HEK293 (cell line): ENCODE results near the gene SUSD6.
"Not testable (repeated sequence)": the region's sequence is repeated elsewhere in the genome, so short reads cannot be mapped to it uniquely, and the experiment has no call there.

ENCODE experiments used
- CTCF ChIA-PET: fragments of 350-600 bp; formaldehyde crosslinking; extraction: SDS; loops from one replicate; lab custom pipeline; 2021; ENCODE audit warnings: antibody characterized with exemption; lab: Yijun Ruan, JAX
- POLR2A ChIA-PET: fragments of 300-600 bp; formaldehyde crosslinking; extraction: SDS; loops from one replicate; lab custom pipeline; 2020; ENCODE audit warnings: antibody characterized with exemption, inconsistent platforms; lab: Yijun Ruan, JAX
- H3K27ac ChIP-seq: fragments of 200-500 bp; sonication (Bioruptor generic); 2 replicates; pipeline ENCODE4 v1.5.1; 2014; ENCODE audit warnings: low read depth, low read length, control low read depth, inconsistent platforms; ENCODE audit errors: extremely low read depth
- H3K36me3 ChIP-seq, 2 experiments: fragments of 200-500 bp in 1 of 2; sonication (Bioruptor generic) in 1 of 2; 1 replicate in 1 of 2; 2 replicates in 1 of 2; pipeline ENCODE4 v1.5.1; 2014 to 2017; ENCODE audit warnings: inconsistent platforms in 2 of 2, low read length in 2 of 2; ENCODE audit not compliant: control insufficient read depth in 2 of 2, insufficient read depth in 1 of 2
- H3K4me1 ChIP-seq: fragments of 200-500 bp; sonication (Bioruptor generic); 2 replicates; pipeline ENCODE4 v1.5.1; 2014; ENCODE audit warnings: mild to moderate bottlenecking, low read length, inconsistent platforms; ENCODE audit not compliant: control insufficient read depth, insufficient read depth
- H3K4me3 ChIP-seq: 2 replicates; pipeline ENCODE4 v1.5.1; 2011; ENCODE audit warnings: low read depth, mild to moderate bottlenecking, control low read depth, low read length, moderate library complexity
- H3K9me3 ChIP-seq: fragments of 200-500 bp; sonication (Bioruptor generic); 2 replicates; pipeline ENCODE4 v1.5.1; 2014; ENCODE audit warnings: low read depth, low read length, inconsistent platforms; ENCODE audit not compliant: control insufficient read depth, insufficient read depth
- GFI1B ChIP-seq: fragments of 450-650 bp; formaldehyde crosslinking; IDR thresholded peaks from 2 replicates; pipeline ENCODE4 v1.5.1; 2016; ENCODE audit warnings: missing biosample characterization, missing genetic modification characterization
- GLI4 ChIP-seq: fragments of 450-650 bp; formaldehyde crosslinking; IDR thresholded peaks from 2 replicates; pipeline ENCODE4 v1.5.1; 2016; ENCODE audit warnings: missing biosample characterization, missing genetic modification characterization
- KLF10 ChIP-seq: fragments of 450-650 bp; IDR thresholded peaks from 2 replicates; pipeline ENCODE4 v1.5.1; 2018; ENCODE audit warnings: missing biosample characterization, mild to moderate bottlenecking, missing genetic modification characterization
- PRDM1 ChIP-seq: fragments of 450-650 bp; formaldehyde crosslinking; IDR thresholded peaks from 2 replicates; pipeline ENCODE4; 2016; ENCODE audit warnings: missing biosample characterization, missing genetic modification characterization
- TRIM28 ChIP-seq: IDR thresholded peaks from 2 replicates; pipeline ENCODE4 v1.6.1; 2011; ENCODE audit warnings: low read length, control low read depth, borderline replicate concordance
- ZFP69B ChIP-seq: fragments of 450-650 bp; formaldehyde crosslinking; IDR thresholded peaks from 2 replicates; pipeline ENCODE4 v1.5.1; 2016; ENCODE audit warnings: missing biosample characterization, missing genetic modification characterization
- ZIC2 ChIP-seq: fragments of 450-650 bp; formaldehyde crosslinking; IDR thresholded peaks from 2 replicates; pipeline ENCODE4 v1.5.1; 2016; ENCODE audit warnings: missing biosample characterization, missing genetic modification characterization
- ZNF140 ChIP-seq: fragments of 450-650 bp; formaldehyde crosslinking; IDR thresholded peaks from 2 replicates; pipeline ENCODE4 v1.5.1; 2016; ENCODE audit warnings: missing biosample characterization, missing genetic modification characterization
- ZNF16 ChIP-seq: fragments of 450-650 bp; formaldehyde crosslinking; IDR thresholded peaks from 2 replicates; pipeline ENCODE4 v1.5.1; 2016; ENCODE audit warnings: low read depth, missing biosample characterization, missing genetic modification characterization
- ZNF169 ChIP-seq: fragments of 450-650 bp; formaldehyde crosslinking; IDR thresholded peaks from 2 replicates; pipeline ENCODE4 v1.5.1; 2016; ENCODE audit warnings: missing biosample characterization, missing genetic modification characterization
- ZNF174 ChIP-seq: fragments of 450-650 bp; formaldehyde crosslinking; IDR thresholded peaks from 2 replicates; pipeline ENCODE4 v1.5.0; 2017; ENCODE audit warnings: missing biosample characterization, mild to moderate bottlenecking, missing genetic modification characterization
- ZNF211 ChIP-seq: fragments of 450-650 bp; formaldehyde crosslinking; IDR thresholded peaks from 2 replicates; pipeline ENCODE4 v1.5.1; 2016; ENCODE audit warnings: low read depth, missing biosample characterization, missing genetic modification characterization
- ZNF214 ChIP-seq: fragments of 450-650 bp; formaldehyde crosslinking; IDR thresholded peaks from 2 replicates; pipeline ENCODE4 v1.5.1; 2017; ENCODE audit warnings: missing biosample characterization, mild to moderate bottlenecking, missing genetic modification characterization, borderline replicate concordance
- ZNF239 ChIP-seq: fragments of 450-650 bp; formaldehyde crosslinking; IDR thresholded peaks from 2 replicates; pipeline ENCODE4 v1.5.1; 2016; ENCODE audit warnings: missing biosample characterization, missing genetic modification characterization
- ZNF324 ChIP-seq: fragments of 450-650 bp; formaldehyde crosslinking; IDR thresholded peaks from 2 replicates; pipeline ENCODE4 v1.5.1; 2016; ENCODE audit warnings: missing biosample characterization, missing genetic modification characterization
- ZNF335 ChIP-seq: fragments of 450-650 bp; formaldehyde crosslinking; conservative IDR thresholded peaks from 2 replicates; pipeline ENCODE4 v1.5.1; 2016; ENCODE audit warnings: missing biosample characterization, missing genetic modification characterization
- ZNF501 ChIP-seq: fragments of 450-650 bp; formaldehyde crosslinking; IDR thresholded peaks from 2 replicates; pipeline ENCODE4 v1.5.1; 2016; ENCODE audit warnings: missing biosample characterization, missing genetic modification characterization
- ZNF521 ChIP-seq: fragments of 450-650 bp; formaldehyde crosslinking; IDR thresholded peaks from 2 replicates; pipeline ENCODE4 v1.5.1; 2017; ENCODE audit warnings: missing biosample characterization, mild to moderate bottlenecking, missing genetic modification characterization
- ZNF529 ChIP-seq: fragments of 450-650 bp; formaldehyde crosslinking; IDR thresholded peaks from 2 replicates; pipeline ENCODE4 v1.5.1; 2017; ENCODE audit warnings: missing genetic modification characterization, missing biosample characterization; ENCODE audit not compliant: insufficient replicate concordance
- ZNF544 ChIP-seq: fragments of 450-650 bp; formaldehyde crosslinking; IDR thresholded peaks from 2 replicates; pipeline ENCODE4 v1.5.0; 2017; ENCODE audit warnings: missing biosample characterization, missing genetic modification characterization
- ZNF549 ChIP-seq: fragments of 450-650 bp; IDR thresholded peaks from 2 replicates; pipeline ENCODE4 v1.5.1; 2018; ENCODE audit warnings: missing biosample characterization, missing genetic modification characterization, mild to moderate bottlenecking, inconsistent platforms, moderate library complexity
- ZNF560 ChIP-seq: fragments of 450-650 bp; formaldehyde crosslinking; IDR thresholded peaks from 2 replicates; pipeline ENCODE4 v1.5.1; 2017; ENCODE audit warnings: missing biosample characterization, missing genetic modification characterization, borderline replicate concordance
- ZNF610 ChIP-seq: fragments of 450-650 bp; formaldehyde crosslinking; IDR thresholded peaks from 2 replicates; pipeline ENCODE4 v1.5.1; 2016; ENCODE audit warnings: missing biosample characterization, missing genetic modification characterization, borderline replicate concordance
- ZNF747 ChIP-seq: fragments of 450-650 bp; formaldehyde crosslinking; IDR thresholded peaks from 2 replicates; pipeline ENCODE4 v1.5.1; 2016; ENCODE audit warnings: missing biosample characterization, missing genetic modification characterization
- ZNF837 ChIP-seq: fragments of 450-650 bp; formaldehyde crosslinking; IDR thresholded peaks from 2 replicates; pipeline ENCODE4 v1.5.1; 2016; ENCODE audit warnings: missing biosample characterization, missing genetic modification characterization
- TF ChIP-seq, protein P1 (sequence below): fragments of 450-650 bp; formaldehyde crosslinking; IDR thresholded peaks from 2 replicates; pipeline ENCODE4 v1.5.0; 2017; ENCODE audit warnings: missing biosample characterization, missing genetic modification characterization, borderline replicate concordance
- TF ChIP-seq, protein P2 (sequence below): fragments of 450-650 bp; formaldehyde crosslinking; IDR thresholded peaks from 2 replicates; pipeline ENCODE4 v1.5.1; 2016; ENCODE audit warnings: missing biosample characterization, missing genetic modification characterization

SUSD6 gene

DNA sequence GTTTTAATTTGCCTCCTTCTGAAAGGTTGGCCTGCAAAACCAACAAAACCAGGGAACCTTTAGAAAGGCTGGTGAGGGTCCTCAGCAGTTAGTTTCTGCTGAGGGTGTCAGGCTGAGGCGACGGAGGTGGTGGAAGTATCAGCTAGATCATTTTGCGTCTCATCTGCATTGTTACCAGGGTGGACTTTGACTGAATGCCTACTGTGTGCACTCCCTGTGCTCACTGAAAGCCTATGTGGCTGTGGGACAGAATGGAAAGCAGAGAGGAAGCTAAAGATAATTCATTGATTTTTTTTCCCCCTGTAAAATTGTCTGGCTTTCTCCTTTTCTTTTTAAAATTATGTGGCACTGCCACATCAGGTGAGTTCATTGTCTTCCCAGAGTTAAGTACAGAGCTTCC, 87.2 kb downstream of the SUSD6 start (continued):
- TF ChIP-seq ZNF521 (tag by site-specific recombination) (no peak), ZIC2 (tag by site-specific recombination) (no peak)

DNA sequence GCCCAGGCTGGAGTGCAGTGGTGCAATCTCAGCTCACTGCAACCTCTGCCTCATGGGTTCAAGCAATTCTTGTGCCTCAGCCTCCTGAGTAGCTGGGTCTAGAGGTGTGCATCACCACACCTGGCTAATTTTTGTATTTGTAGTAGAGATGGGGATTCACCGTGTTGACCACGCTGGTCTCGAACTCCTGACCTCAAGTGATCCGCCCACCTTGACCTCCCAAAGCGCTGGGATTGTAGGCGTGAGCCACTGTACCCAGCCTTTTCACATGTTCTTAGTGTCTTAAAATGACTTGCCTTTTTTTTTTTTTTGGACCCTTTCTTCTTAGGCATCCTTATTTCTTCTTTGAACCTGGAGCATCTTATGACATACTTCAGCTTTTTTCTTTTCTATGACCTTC, 87.8 kb downstream of the SUSD6 start:
- POLR2A ChIA-PET, H3K9me3 ChIP-seq, H3K36me3 ChIP-seq, H3K4me3 ChIP-seq, H3K27ac ChIP-seq: not testable (repeated sequence)
- CTCF ChIA-PET = interaction anchor here (0.7 kb wide), 1 partner anchor 12 kb away, joined by 4 read pairs; no protein-coding TSS in a partner anchor
- H3K4me1 ChIP-seq = peaks cover 12% of the 10 kb centered on the region; the same call in 1 of the 2 replicates

DNA sequence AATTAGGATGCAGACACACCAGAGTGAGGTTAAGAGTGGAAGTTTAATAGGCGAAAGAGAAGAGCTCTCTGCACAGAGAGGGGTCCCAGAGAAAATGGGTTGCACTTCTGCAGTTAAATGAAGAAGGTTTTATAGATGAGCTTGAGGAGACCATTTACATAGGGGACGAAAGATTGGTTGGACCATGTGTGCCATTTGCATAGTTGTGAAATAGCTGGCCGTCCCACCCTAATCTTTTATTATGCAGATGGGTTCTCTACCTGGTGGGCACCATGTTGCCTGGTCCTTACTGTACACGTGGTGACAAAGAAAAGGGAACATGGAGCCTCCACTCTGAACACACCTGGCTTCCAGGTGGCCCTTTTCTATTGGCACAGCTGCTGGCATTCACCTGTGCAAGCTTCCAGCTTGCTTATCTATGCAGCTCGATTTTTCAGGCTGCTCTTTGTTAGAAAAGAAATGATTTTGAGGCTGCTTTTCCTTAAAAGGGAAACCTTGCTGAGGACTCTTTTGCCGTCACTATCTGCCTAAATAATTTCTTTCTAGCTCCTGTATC, 88.4 kb downstream of the SUSD6 start:
- CTCF ChIA-PET = interaction anchor here (0.7 kb wide), 1 partner anchor 12 kb away, joined by 4 read pairs; no protein-coding TSS in a partner anchor
- Histone ChIP-seq H3K9me3 (no peaks in the 10 kb centered on the region), H3K4me3 (no peak overlapping the region), H3K36me3 (peaks cover 0 to 9% of the 10 kb centered on the region in 2 experiments; a peak in 1 of 3 replicates), H3K27ac (no peak overlapping the region), H3K4me1 (peaks cover 12% of the 10 kb centered on the region; the same call in 1 of the 2 replicates)
- TF ChIP-seq GFI1B (no peak), ZFP69B (no peak), ZNF544 (no peak), ZNF211 (no peak), ZNF610 (no peak), GLI4 (no peak), KLF10 (no peak), ZNF214 (no peak), ZNF335 (tag by site-specific recombination) (no peak), ZNF239 (no peak), ZNF324 (tag by site-specific recombination) (no peak), TRIM28 (no peak), ZNF169 (tag by site-specific recombination) (no peak), ZNF174 (no peak), ZNF560 (tag by site-specific recombination) (no peak), ZNF16 (tag by site-specific recombination) (no peak), ZNF837 (tag by site-specific recombination) (no peak), ZNF529 (tag by site-specific recombination) (no peak), PRDM1 (no peak)
- POLR2A ChIA-PET = no interaction called here

DNA sequence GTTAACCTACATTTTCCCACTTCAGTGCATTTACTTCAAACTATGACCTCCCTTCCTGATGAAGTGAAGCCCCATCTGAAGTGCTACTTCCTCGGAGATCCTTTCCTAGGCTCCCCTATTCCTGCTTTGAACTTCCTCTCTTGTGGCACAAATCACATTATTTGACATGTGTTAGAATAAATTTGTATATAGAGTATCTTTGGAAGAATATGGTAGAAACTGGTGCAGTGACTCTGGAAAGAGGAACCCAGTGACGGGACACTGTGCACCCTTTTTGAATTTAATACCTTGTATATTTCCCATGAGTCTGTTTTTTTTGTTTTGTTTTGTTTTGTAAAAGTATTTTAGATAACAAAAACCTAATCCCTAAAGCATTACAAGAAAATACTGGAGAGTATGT, 89.2 kb downstream of the SUSD6 start:
- Histone ChIP-seq H3K9me3 (no peaks in the 10 kb centered on the region), H3K36me3 (peaks cover 0 to 9% of the 10 kb centered on the region in 2 experiments; a peak in 1 of 3 replicates), H3K4me1 (peaks cover 10% of the 10 kb centered on the region; the same call in 1 of the 2 replicates), H3K4me3 (no peak overlapping the region), H3K27ac (no peak overlapping the region)
- ChIA-PET CTCF (no interaction called here), POLR2A (no interaction called here)
- TF ChIP-seq, protein P1, sequence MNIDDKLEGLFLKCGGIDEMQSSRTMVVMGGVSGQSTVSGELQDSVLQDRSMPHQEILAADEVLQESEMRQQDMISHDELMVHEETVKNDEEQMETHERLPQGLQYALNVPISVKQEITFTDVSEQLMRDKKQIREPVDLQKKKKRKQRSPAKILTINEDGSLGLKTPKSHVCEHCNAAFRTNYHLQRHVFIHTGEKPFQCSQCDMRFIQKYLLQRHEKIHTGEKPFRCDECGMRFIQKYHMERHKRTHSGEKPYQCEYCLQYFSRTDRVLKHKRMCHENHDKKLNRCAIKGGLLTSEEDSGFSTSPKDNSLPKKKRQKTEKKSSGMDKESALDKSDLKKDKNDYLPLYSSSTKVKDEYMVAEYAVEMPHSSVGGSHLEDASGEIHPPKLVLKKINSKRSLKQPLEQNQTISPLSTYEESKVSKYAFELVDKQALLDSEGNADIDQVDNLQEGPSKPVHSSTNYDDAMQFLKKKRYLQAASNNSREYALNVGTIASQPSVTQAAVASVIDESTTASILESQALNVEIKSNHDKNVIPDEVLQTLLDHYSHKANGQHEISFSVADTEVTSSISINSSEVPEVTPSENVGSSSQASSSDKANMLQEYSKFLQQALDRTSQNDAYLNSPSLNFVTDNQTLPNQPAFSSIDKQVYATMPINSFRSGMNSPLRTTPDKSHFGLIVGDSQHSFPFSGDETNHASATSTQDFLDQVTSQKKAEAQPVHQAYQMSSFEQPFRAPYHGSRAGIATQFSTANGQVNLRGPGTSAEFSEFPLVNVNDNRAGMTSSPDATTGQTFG (tag by site-specific recombination) = no peak
- TF ChIP-seq ZNF549 (no peak), ZNF140 (no peak), ZNF501 (tag by site-specific recombination) (no peak), ZNF747 (tag by site-specific recombination) (no peak)
- TF ChIP-seq, protein P2, sequence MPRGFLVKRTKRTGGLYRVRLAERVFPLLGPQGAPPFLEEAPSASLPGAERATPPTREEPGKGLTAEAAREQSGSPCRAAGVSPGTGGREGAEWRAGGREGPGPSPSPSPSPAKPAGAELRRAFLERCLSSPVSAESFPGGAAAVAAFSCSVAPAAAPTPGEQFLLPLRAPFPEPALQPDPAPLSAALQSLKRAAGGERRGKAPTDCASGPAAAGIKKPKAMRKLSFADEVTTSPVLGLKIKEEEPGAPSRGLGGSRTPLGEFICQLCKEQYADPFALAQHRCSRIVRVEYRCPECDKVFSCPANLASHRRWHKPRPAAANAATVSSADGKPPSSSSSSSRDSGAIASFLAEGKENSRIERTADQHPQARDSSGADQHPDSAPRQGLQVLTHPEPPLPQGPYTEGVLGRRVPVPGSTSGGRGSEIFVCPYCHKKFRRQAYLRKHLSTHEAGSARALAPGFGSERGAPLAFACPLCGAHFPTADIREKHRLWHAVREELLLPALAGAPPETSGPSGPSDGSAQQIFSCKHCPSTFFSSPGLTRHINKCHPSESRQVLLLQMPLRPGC (tag by site-specific recombination) = no peak
